HCT116 (cell line): ENCODE measurements around the gene NAA60. TPM values are rescaled to one million over a fixed set of nuclear protein-coding genes. Genes with fewer than 3 reads are reported as not detected.

ENCODE experiments used
- ATAC-seq: fragments of 200-7000 bp; cut with Tn5 transposase; 2 replicates; pipeline ENCODE4 v1.9.1; 2020; ENCODE audit warnings: mild to moderate bottlenecking, moderate library complexity
- BruUV-seq: library from RNA; stranded (reverse); fragments of 400-500 nt; replicated peaks from 2 replicates; lab custom pipeline; 2021; lab: Mats Ljungman, UMichigan
- CTCF ChIA-PET: fragments of 300-600 bp; sonication (Branson Sonifier 250); formaldehyde crosslinking; loops from one replicate; lab custom pipeline; 2021; ENCODE audit warnings: antibody characterized with exemption; lab: Charles Lee
- POLR2A ChIA-PET: fragments of 300-600, 350-600 bp; sonication (Branson Sonifier 250); formaldehyde crosslinking; loops from one replicate; lab custom pipeline; 2021; ENCODE audit warnings: antibody characterized with exemption; lab: Charles Lee
- RAD21 ChIA-PET, 2 experiments: fragments of 300-600 bp; sonication (Branson Sonifier 250); formaldehyde crosslinking; loops; one replicate each; lab custom pipeline; 2023; ENCODE audit warnings: low total read pairs in 2 of 2; ENCODE audit not compliant: uncharacterized antibody in 2 of 2, unreplicated experiment in 2 of 2, low non-redundant PET in 1 of 2; lab: Charles Lee
- DNase-seq: peaks from one replicate; pipeline ENCODE4 v3.0.0-alpha.2; 2010; ENCODE audit warnings: low read depth, low spot score
- H2AFZ ChIP-seq: fragments of 200-600 bp; shearing (Covaris generic), sonication (generic); 2 replicates; pipeline ENCODE4 v1.6.1; 2017; ENCODE audit warnings: low read depth, mixed run types, mixed read lengths, antibody characterized with exemption, low read length; ENCODE audit not compliant: poor library complexity, severe bottlenecking
- H3K27ac ChIP-seq: 2 replicates; pipeline ENCODE4 v1.5.1; 2012; ENCODE audit warnings: low read depth, low read length
- H3K27me3 ChIP-seq: fragments of 200-600 bp; sonication (generic); 2 replicates; pipeline ENCODE4 v1.6.1; 2016; ENCODE audit warnings: mixed run types, low read length, mixed read lengths; ENCODE audit not compliant: insufficient read depth
- H3K36me3 ChIP-seq, 2 experiments: fragments of 200-500 bp in 1 of 2; fragments of 200-600 bp in 1 of 2; sonication (Bioruptor generic) in 1 of 2; sonication (generic) in 1 of 2; 2 replicates each; pipeline versions ENCODE4 v1.5.1 to v1.6.1; 2014 to 2016; ENCODE audit warnings: low read length in 2 of 2, inconsistent platforms in 1 of 2, mixed read lengths in 1 of 2, mixed run types in 1 of 2; ENCODE audit not compliant: insufficient read depth in 2 of 2, control insufficient read depth in 1 of 2
- H3K4me1 ChIP-seq, 2 experiments: fragments of 200-600 bp in 1 of 2; sonication (generic) in 1 of 2; 2 replicates each; pipeline versions ENCODE4 v1.5.1 to v1.6.1; 2012 to 2017; ENCODE audit warnings: low read length in 2 of 2, inconsistent platforms in 1 of 2, mild to moderate bottlenecking in 1 of 2, mixed read lengths in 1 of 2, mixed run types in 1 of 2, moderate library complexity in 1 of 2; ENCODE audit not compliant: insufficient read depth in 2 of 2, control insufficient read depth in 1 of 2
- H3K4me2 ChIP-seq: fragments of 200-600 bp; sonication (generic); 2 replicates; pipeline ENCODE4 v1.6.1; 2017; ENCODE audit warnings: mixed run types, low read length, mixed read lengths
- H3K4me3 ChIP-seq, 2 experiments: fragments of 200-600 bp in 1 of 2; sonication (generic) in 1 of 2; replicated peaks in 1 of 2; 2 replicates each; pipeline ENCODE4 v1.5.1; 2011 to 2016; ENCODE audit warnings: low read length in 2 of 2, control low read depth in 1 of 2, low read depth in 1 of 2, mild to moderate bottlenecking in 1 of 2, mixed read lengths in 1 of 2, mixed run types in 1 of 2
- H3K79me2 ChIP-seq: fragments of 200-600 bp; sonication (generic); 2 replicates; pipeline ENCODE4 v1.6.1; 2017; ENCODE audit warnings: mild to moderate bottlenecking, mixed run types, low read length, moderate library complexity, mixed read lengths; ENCODE audit not compliant: insufficient read depth
- H3K9ac ChIP-seq: fragments of 200-600 bp; sonication (generic); 2 replicates; pipeline ENCODE4 v1.6.1; 2016; ENCODE audit warnings: low read length, mixed read lengths
- H3K9me2 ChIP-seq: fragments of 200-600 bp; sonication (generic), shearing (Covaris generic); 2 replicates; pipeline ENCODE4 v1.6.1; 2017; ENCODE audit warnings: mixed run types, mild to moderate bottlenecking, moderate library complexity; ENCODE audit not compliant: insufficient read depth
- H3K9me3 ChIP-seq, 2 experiments: fragments of 200-500 bp in 1 of 2; fragments of 200-600 bp in 1 of 2; sonication (Bioruptor generic) in 1 of 2; sonication (generic) in 1 of 2; 2 replicates each; pipeline ENCODE4 v1.6.1; 2014 to 2017; ENCODE audit warnings: low read length in 2 of 2, mixed read lengths in 2 of 2, inconsistent platforms in 1 of 2, low read depth in 1 of 2, mild to moderate bottlenecking in 1 of 2, mixed run types in 1 of 2, moderate library complexity in 1 of 2; ENCODE audit not compliant: control insufficient read depth in 1 of 2, insufficient read depth in 1 of 2
- H4K20me1 ChIP-seq: fragments of 200-600 bp; sonication (generic), shearing (Covaris generic); 2 replicates; pipeline ENCODE4 v1.6.1; 2017; ENCODE audit warnings: mixed run types, mild to moderate bottlenecking, moderate library complexity; ENCODE audit not compliant: insufficient read depth
- CBX3 ChIP-seq: IDR thresholded peaks from 2 replicates; pipeline ENCODE4 v1.6.1; 2012; ENCODE audit warnings: low read depth
- CEBPB ChIP-seq: IDR thresholded peaks from 2 replicates; pipeline ENCODE4 v1.6.1; 2012; ENCODE audit warnings: low read depth
- EGR1 ChIP-seq: IDR thresholded peaks from 2 replicates; pipeline ENCODE4 v1.6.1; 2012; ENCODE audit warnings: low read depth
- ELF1 ChIP-seq: IDR thresholded peaks from 2 replicates; pipeline ENCODE4 v1.6.1; 2012; ENCODE audit warnings: low read depth, borderline replicate concordance
- EZH2 ChIP-seq: fragments of 200-600 bp; sonication (generic); IDR thresholded peaks from 2 replicates; pipeline ENCODE4 v1.6.1; 2017; ENCODE audit warnings: antibody characterized with exemption, mixed run types
- EZH2phosphoT487 ChIP-seq: fragments of 200-600 bp; IDR thresholded peaks from 2 replicates; pipeline ENCODE4 v1.6.1; 2018; ENCODE audit warnings: antibody characterized with exemption, borderline replicate concordance
- FOSL1 ChIP-seq: IDR thresholded peaks from 2 replicates; pipeline ENCODE4 v1.6.1; 2012; ENCODE audit warnings: low read depth
- REST ChIP-seq: IDR thresholded peaks from 2 replicates; pipeline ENCODE4 v1.6.1; 2012; ENCODE audit warnings: low read depth
- SP1 ChIP-seq: IDR thresholded peaks from 2 replicates; pipeline ENCODE4 v1.6.1; 2012; ENCODE audit warnings: low read depth
- TCF7L2 ChIP-seq: IDR thresholded peaks from 2 replicates; pipeline ENCODE4 v1.7.0; 2011; ENCODE audit warnings: borderline replicate concordance, inconsistent platforms; ENCODE audit not compliant: insufficient read depth, insufficient read length; ENCODE audit errors: extremely low read depth
- YY1 ChIP-seq: IDR thresholded peaks from 2 replicates; pipeline ENCODE4 v1.6.1; 2011; ENCODE audit warnings: low read length, low read depth, moderate library complexity, mild to moderate bottlenecking; ENCODE audit not compliant: insufficient replicate concordance; ENCODE audit errors: extremely low read depth
- ZBTB33 ChIP-seq: IDR thresholded peaks from 2 replicates; pipeline ENCODE4 v1.6.1; 2011; ENCODE audit warnings: mild to moderate bottlenecking, low read length, moderate library complexity; ENCODE audit not compliant: insufficient replicate concordance; ENCODE audit errors: extremely low read depth
- ZNF274 ChIP-seq: fragments of 200-500 bp; sonication (Bioruptor generic); IDR thresholded peaks from 2 replicates; pipeline ENCODE4 v1.6.1; 2014; ENCODE audit warnings: mild to moderate bottlenecking, low read depth, low read length, inconsistent platforms
- intact Hi-C: fragments of 100-400 bp; cut with micrococcal nuclease; formaldehyde crosslinking; loops from 2 replicates; pipeline ENCODE4 v1.10.0; 2022
- total RNA-seq: library from RNA; stranded (reverse); gene quantifications from one replicate; pipeline ENCODE4 v1.2.1, GENCODE V29; 2021; ENCODE audit not compliant: unreplicated experiment
- TF ChIP-seq, protein P1 (sequence below): IDR thresholded peaks from 2 replicates; pipeline ENCODE4 v1.6.1; 2012
- TF ChIP-seq, protein P2 (sequence below): IDR thresholded peaks from 2 replicates; pipeline ENCODE4 v1.6.1; 2012
- TF ChIP-seq, protein P3 (sequence below), 3 experiments: fragments of 200-600 bp in 1 of 3; sonication (generic) in 1 of 3; IDR thresholded peaks in 2 of 3; conservative IDR thresholded peaks in 1 of 3; 2 replicates each; pipeline ENCODE4 v1.5.1; 2012 to 2017; ENCODE audit warnings: low read depth in 2 of 3, low read length in 2 of 3, antibody characterized with exemption in 1 of 3, borderline replicate concordance in 1 of 3, control low read depth in 1 of 3, mild to moderate bottlenecking in 1 of 3, mixed read lengths in 1 of 3, mixed run types in 1 of 3, moderate library complexity in 1 of 3; ENCODE audit not compliant: insufficient read depth in 1 of 3

Gene NAA60
- total RNA-seq, 1 experiment from 2014 or later: 32.2 TPM

DNA sequence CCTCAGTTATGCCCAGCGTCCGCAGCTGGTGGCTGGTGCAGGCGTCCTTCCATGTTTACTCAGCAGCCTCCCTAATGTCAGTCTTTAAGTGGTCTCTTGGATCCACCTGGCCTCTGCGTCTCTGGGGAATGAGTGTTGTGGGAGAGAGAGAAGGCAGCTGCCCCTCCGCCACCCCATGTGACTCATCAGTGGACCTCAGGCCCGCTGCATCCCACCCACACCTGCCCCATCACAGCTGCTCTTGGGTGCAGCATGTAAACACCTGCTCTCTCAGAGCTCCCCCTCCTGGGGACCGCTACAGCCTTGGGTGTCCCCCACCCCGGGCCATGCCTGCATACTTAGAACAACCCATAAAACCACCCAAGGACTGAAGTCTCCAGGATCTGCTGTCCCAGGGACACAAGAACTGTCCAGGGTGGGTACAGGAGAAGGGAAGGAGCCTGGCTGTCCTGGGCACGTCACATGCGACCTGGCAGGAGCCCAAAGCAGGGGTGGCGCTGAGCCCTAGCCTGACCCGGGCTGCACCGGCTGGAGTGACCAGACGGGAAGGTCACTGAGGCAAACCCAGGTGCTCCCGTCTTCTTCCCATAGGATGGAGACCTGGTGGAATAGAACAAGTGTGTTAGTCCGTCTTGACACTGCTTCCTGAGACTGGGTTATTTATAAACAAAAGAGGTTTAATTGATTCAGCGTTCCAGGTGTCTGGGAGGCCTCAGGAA, 47.6 kb downstream of the NAA60 start (continued):
- TF ChIP-seq, protein P1, sequence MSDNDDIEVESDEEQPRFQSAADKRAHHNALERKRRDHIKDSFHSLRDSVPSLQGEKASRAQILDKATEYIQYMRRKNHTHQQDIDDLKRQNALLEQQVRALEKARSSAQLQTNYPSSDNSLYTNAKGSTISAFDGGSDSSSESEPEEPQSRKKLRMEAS: no peak
- TF ChIP-seq CBX3: no peak
- TF ChIP-seq EGR1: no peak

DNA sequence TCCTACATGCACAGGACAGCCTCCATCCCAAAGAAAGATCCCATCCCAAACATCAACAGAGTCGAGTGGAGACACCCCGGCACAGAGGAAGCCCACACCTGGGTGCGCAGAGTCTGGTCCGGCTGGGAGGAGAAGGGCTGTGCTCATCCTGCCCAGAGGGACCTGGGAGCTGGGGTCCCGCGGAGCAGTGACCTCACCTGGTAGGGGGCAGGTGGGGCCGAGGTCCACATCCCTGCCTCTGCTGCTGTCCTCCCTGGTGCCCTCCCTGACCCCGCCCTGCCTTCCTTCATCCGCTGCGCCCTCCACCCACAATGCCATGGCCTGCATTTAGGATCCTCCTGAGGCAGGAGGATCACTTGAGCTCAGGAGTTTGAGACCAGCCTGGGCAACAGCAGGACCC, 48.9 kb downstream of the NAA60 start:
- H2AFZ ChIP-seq: no peak overlapping the region
- no peak for DNase-seq
- no peaks in the 10 kb centered on the region for H4K20me1 ChIP-seq
- H3K27me3 ChIP-seq: no peaks in the 10 kb centered on the region
- no peak overlapping the region for H3K4me3 ChIP-seq
- intact Hi-C loops: no loop called here
- POLR2A ChIA-PET: interaction anchor here (0.7 kb wide), 1 partner anchor 24 kb away, joined by 3 read pairs; no protein-coding TSS in a partner anchor
- no peaks in the 10 kb centered on the region for H3K4me1 ChIP-seq
- no TSS peak for BruUV-seq
- no peak overlapping the region for H3K27ac ChIP-seq
- H3K9ac ChIP-seq: no peak overlapping the region
- no peaks in the 10 kb centered on the region for H3K36me3 ChIP-seq
- CTCF ChIA-PET: no interaction called here
- no peaks in the 10 kb centered on the region for H3K9me3 ChIP-seq
- RAD21 ChIA-PET: no interaction called here
- H3K9me2 ChIP-seq: no peaks in the 10 kb centered on the region
- no peak overlapping the region for H3K4me2 ChIP-seq
- H3K79me2 ChIP-seq: no peaks in the 10 kb centered on the region
- no peak for ATAC-seq
- TF ChIP-seq ZNF274 (no peak), ZBTB33 (no peak), ELF1 (no peak), EZH2 (no peak), EZH2phosphoT487 (no peak), REST (no peak), YY1 (no peak), CEBPB (no peak), FOSL1 (no peak), TCF7L2 (no peak), SP1 (no peak)
- TF ChIP-seq, protein P2, sequence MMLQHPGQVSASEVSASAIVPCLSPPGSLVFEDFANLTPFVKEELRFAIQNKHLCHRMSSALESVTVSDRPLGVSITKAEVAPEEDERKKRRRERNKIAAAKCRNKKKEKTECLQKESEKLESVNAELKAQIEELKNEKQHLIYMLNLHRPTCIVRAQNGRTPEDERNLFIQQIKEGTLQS: no peak
- TF ChIP-seq, protein P1: no peak
- TF ChIP-seq, protein P3, sequence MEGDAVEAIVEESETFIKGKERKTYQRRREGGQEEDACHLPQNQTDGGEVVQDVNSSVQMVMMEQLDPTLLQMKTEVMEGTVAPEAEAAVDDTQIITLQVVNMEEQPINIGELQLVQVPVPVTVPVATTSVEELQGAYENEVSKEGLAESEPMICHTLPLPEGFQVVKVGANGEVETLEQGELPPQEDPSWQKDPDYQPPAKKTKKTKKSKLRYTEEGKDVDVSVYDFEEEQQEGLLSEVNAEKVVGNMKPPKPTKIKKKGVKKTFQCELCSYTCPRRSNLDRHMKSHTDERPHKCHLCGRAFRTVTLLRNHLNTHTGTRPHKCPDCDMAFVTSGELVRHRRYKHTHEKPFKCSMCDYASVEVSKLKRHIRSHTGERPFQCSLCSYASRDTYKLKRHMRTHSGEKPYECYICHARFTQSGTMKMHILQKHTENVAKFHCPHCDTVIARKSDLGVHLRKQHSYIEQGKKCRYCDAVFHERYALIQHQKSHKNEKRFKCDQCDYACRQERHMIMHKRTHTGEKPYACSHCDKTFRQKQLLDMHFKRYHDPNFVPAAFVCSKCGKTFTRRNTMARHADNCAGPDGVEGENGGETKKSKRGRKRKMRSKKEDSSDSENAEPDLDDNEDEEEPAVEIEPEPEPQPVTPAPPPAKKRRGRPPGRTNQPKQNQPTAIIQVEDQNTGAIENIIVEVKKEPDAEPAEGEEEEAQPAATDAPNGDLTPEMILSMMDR (IDR thresholded peaks at IDR 0.05 in 2 of 3, conservative IDR thresholded peaks at IDR 0.05 in 1 of 3; ENCODE audit: borderline replicate concordance in 1 of 3, insufficient read depth in 1 of 3, low read depth in 2 of 3, low read length in 2 of 3): no peak
